ENCODE data around the gene DNAJC21. TPM values are rescaled to one million over a fixed set of nuclear protein-coding genes. Genes with fewer than 3 reads are reported as not detected.

The DNAJC21 gene
- total and polyA plus RNA-seq, 7 experiments from 2014 or later, result 17.3 to 66.4 (median 48.6) TPM

DNA sequence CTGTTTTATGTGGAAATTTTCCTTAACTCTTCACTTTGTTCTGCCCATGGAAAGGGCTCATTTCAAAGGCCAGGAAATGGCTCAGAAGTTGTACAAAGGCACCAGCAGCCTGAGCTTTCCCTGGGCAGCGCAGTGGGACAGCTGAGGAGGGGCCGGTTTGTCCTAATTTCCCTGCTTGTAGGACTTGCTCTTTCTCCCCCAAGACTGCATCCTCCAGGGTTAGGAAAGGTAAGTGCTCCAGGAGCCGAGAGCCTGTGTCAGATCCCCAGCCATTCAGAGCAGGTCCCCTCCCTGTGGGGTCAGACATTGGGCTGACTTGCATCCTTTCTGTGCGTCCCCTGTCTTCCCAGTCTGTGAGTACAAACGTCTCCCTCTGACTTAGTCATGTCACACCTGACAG, 74.8 kb downstream of the DNAJC21 start:
- no peak overlapping the region for H3K4me3 Mint-ChIP-seq
- no peaks in the 10 kb centered on the region for H3K36me3 ChIP-seq (ENCODE audit: control insufficient read depth in 2 of 3, insufficient read depth in 3 of 3, low read length in 3 of 3)
- H3K4me1 Mint-ChIP-seq, result no peaks in the 10 kb centered on the region
- H3K36me3 Mint-ChIP-seq, result no peaks in the 10 kb centered on the region
- DNase-seq (no peak), ATAC-seq (no peak)
- H3K27ac ChIP-seq (ENCODE audit: low read depth, low read length), result no peak overlapping the region
- H3K4me1 ChIP-seq (ENCODE audit: control insufficient read depth in 2 of 2, insufficient read depth in 2 of 2, low read length in 2 of 2), result no peaks in the 10 kb centered on the region
- H3K9me3 ChIP-seq (ENCODE audit: control insufficient read depth in 2 of 3, low read length in 3 of 3), result no peaks in the 10 kb centered on the region
- no peaks in the 10 kb centered on the region for H3K27me3 ChIP-seq (ENCODE audit: control insufficient read depth in 2 of 2, insufficient read depth in 2 of 2, low read length in 2 of 2)
- ChIA-PET POLR2A (interaction anchor here (0.6 kb wide), 1 partner anchor 41 kb away, joined by 3 read pairs; no protein-coding TSS in a partner anchor), CTCF (interaction anchor here (0.9 kb wide), 1 partner anchor 401 kb away, joined by 3 read pairs; no protein-coding TSS in a partner anchor)
- no peak overlapping the region for H3K27ac Mint-ChIP-seq
- H3K27me3 Mint-ChIP-seq, result peaks cover 25 to 53% (median 38%) of the 10 kb centered on the region in 5 donors
- peaks cover 0 to 4% (median 0%) of the 10 kb centered on the region in 11 donors for H3K9me3 Mint-ChIP-seq
- no peak overlapping the region for H3K4me3 ChIP-seq (ENCODE audit: low read length)
- intact Hi-C loops (cut with micrococcal nuclease), result no loop called here

DNA sequence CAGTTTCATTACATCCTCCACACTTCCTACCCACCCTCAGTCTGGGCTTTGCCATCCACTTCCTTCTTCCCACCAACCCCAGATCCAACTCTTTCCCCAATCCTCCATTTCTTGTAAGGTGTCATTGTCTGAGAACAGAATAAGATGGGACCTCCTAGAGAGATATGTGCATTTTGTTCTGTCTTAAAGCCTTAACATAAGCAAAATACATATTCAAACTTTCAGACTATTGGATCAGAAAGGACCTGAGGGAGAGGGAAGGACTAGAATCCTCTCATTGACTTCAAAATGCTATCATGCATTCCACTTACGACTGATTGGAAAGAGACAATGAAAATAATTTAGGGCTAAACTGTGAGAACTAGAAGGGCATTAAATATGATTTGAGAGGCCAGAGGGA, 75.4 kb downstream of the DNAJC21 start:
- ChIA-PET CTCF (no interaction called here), POLR2A (no interaction called here)
- intact Hi-C loops (cut with micrococcal nuclease), result no loop called here

More for the DNA sequence above, 75.4 kb downstream of the DNAJC21 start:
- H3K4me3 ChIP-seq (ENCODE audit: low read length), result no peak overlapping the region
- no peaks in the 10 kb centered on the region for H3K36me3 ChIP-seq (ENCODE audit: control insufficient read depth in 2 of 3, insufficient read depth in 3 of 3, low read length in 3 of 3)
- Mint-ChIP-seq H3K4me1 (no peaks in the 10 kb centered on the region), H3K4me3 (no peak overlapping the region), H3K9me3 (peaks cover 0 to 4% (median 0%) of the 10 kb centered on the region in 11 donors), H3K27me3 (peaks cover 27 to 54% (median 42%) of the 10 kb centered on the region in 5 donors), H3K27ac (no peak overlapping the region), H3K36me3 (peaks cover 0 to 2% (median 0%) of the 10 kb centered on the region in 5 donors)
- no peaks in the 10 kb centered on the region for H3K9me3 ChIP-seq (ENCODE audit: control insufficient read depth in 2 of 3, low read length in 3 of 3)
- ATAC-seq (no peak), DNase-seq (no peak)
- no peaks in the 10 kb centered on the region for H3K27me3 ChIP-seq (ENCODE audit: control insufficient read depth in 2 of 2, insufficient read depth in 2 of 2, low read length in 2 of 2)
- H3K27ac ChIP-seq (ENCODE audit: low read depth, low read length), result no peak overlapping the region
- H3K4me1 ChIP-seq (ENCODE audit: control insufficient read depth in 2 of 2, insufficient read depth in 2 of 2, low read length in 2 of 2), result no peaks in the 10 kb centered on the region

Other genes starting within 250 kb of the DNAJC21 start
- gene TTC23L, start 90.4 kb upstream of the DNAJC21 start, total RNA-seq, result 1 to 10 TPM in 1 of 5 experiments, under 1 TPM in 2, not detected in 2; 0.57 to 1.9 (median 1.00) TPM
- gene TTC23L, start 90.4 kb upstream of the DNAJC21 start, polyA plus RNA-seq, result not detected
- gene RAD1, start 14.1 kb upstream of the DNAJC21 start, total RNA-seq, result 10 to 100 TPM; 19.3 to 29.6 (median 24.6) TPM
- 10 to 100 TPM; 18.9 to 19.4 TPM for gene RAD1, start 14.1 kb upstream of the DNAJC21 start, polyA plus RNA-seq
- 10 to 100 TPM; 13.4 to 45.2 (median 26.8) TPM for gene BRIX1, start 13.8 kb upstream of the DNAJC21 start, total RNA-seq
- gene BRIX1, start 13.8 kb upstream of the DNAJC21 start, polyA plus RNA-seq, result 10 to 100 TPM; 46.0 to 46.2 TPM
- not detected for gene AGXT2, start 118.4 kb downstream of the DNAJC21 start, total RNA-seq
- gene AGXT2, start 118.4 kb downstream of the DNAJC21 start, polyA plus RNA-seq, result not detected

Measured in naive thymus-derived CD4-positive, alpha-beta T cell (primary cell).